Neural progenitor cell (in vitro differentiated cells): ENCODE results near the gene FSTL4.

Experiments used
- CTCF ChIP-seq: fragments of 200-600 bp; sonication (generic); IDR thresholded peaks from 2 replicates; pipeline ENCODE4 v1.5.1; 2017; ENCODE audit warnings: antibody characterized with exemption, mild to moderate bottlenecking
- EZH2 ChIP-seq: fragments of 200-600 bp; sonication (generic); IDR thresholded peaks from 2 replicates; pipeline ENCODE4 v1.6.1; 2017; ENCODE audit warnings: antibody characterized with exemption, mild to moderate bottlenecking, moderate library complexity

DNA sequence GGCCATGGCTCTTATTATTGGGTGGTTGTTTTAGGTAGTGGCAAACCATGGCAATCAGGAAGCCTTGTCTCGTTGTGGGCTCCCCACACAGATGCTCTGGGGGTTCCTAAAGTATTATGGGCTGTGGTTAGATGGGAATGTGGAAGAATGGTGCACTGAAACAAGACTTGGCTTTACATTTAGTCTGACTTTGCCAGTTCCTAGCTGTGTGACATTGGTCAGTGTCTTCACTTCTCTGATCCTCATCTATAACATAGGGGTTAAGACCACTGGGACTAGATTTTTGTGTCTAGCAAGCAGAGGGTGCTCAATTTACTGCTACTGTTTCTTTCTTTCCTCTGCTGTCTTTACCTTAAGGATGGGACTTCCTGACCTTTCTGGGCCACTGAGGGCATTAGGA is 411.0 kb downstream of the FSTL4 start:
- no peak for TF ChIP-seq CTCF
- TF ChIP-seq EZH2: no peak
